Epithelial cell of alveolus of lung (primary cell): ENCODE results near the gene AVPR2. TPM values are rescaled to one million over a fixed set of nuclear protein-coding genes. Genes with fewer than 3 reads are reported as not detected.

ENCODE experiments used
- total RNA-seq: library from RNA; depleted of rRNA; stranded (reverse); fragments of >200 nt; gene quantifications from 2 replicates; pipeline ENCODE4 v1.2.1, GENCODE V29; 2015

The AVPR2 gene
- not detected in 2 replicates for total RNA-seq

DNA sequence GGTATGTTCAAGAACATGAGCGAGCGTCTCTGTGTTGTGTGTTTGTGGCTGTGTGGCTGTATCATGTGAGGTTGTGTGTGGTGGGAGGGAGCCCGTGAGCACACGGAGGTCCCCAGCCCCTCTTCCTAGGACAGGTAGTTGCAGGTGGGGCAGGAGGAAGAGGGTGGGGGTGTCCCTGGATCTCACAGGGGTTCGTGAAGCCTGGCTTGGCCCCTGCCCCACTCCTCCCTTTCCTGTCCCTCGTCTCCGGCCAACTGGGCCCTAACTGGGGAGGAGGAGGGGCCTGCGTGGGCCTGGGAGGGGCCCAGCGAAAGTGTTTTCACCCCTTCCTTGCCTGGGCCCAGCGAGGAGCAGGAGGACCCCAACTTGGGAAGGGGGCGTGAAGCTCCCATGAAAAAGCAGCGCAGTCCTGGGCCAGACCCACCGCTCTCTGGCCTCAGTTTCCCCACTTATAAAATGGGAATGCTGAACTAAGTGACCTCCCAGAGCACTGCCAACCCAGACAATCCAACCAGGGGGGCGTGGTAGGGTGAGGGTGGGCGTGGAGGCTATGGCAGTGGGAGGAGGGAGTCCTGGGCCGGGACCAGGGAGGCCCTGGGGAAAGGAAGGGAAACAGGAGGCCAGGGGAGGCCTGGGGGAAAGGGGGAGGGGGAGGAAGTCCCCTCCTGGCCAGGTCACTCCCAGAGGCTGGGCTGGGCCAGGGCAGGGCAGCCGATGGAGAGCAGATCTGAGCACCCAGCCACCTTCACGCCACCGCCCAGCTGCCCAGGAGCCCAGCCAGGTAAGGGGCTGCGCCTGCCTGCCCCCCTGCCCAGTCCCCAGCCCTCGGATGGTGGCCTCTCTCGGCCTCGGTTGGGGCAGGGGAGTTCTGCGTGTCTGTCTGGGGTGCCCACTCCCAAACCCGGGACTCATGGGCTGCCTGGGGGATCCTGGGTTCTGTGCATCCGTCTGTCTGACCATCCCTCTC, at the start of gene AVPR2:
Gene AVPR2, plus strand, starts transcription at position 683 of the 967 bp plus-strand sequence. CDS start 473 bp downstream, outside the sequence.

GRCh38 chrX:153885968-153886903, 18.2 kb upstream of the AVPR2 start, which contains the start of gene L1CAM:
Gene L1CAM (minus strand): TSS chrX:153886173. CDS start chrX:153875836, 10,337 bp downstream.

DNA sequence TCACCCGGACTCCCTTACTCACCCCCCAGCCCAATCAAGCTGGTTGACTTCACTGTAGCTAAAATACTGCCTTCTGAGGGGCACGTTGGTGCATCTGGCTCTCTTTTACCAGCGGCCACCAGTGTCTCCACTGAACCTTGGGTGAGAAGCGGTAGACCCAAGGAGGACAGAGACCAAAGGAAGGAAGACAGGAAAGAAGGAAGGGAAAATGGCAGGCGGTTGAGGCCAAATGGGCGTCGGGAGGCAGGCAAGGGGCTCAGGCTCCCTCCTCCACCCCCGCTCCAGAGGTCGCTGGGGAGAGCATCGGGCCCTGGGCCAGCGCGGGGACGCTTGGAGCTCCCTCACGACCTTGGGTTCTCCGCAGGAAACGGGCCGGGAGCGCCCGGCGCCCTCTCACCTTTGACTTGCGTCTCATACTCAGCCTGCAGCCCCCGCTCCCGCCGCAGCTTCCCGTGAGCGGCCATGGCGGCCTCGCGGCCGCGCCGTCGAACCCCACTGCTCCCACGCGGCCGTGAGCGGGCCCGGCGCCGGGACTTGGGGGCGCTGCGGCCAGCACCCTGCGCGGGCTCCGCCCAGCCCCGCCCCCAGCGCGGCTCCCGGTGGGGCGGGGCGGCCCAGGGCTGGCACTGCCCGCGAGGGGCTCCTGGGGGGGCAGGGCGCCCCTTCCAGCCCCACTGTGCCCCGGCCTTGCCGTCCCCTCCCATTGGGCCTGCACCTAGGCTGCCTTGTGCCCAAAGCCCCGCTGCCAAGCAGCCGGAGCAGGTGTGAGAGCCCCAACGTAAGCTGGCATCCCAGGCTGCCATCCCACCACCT, 21.5 kb downstream of the AVPR2 start, which contains the start of gene ARHGAP4:
Gene ARHGAP4, minus strand, starts transcription at position 526 of the 813 bp plus-strand sequence. Its CDS starts 62 bp downstream, at position 464.

DNA sequence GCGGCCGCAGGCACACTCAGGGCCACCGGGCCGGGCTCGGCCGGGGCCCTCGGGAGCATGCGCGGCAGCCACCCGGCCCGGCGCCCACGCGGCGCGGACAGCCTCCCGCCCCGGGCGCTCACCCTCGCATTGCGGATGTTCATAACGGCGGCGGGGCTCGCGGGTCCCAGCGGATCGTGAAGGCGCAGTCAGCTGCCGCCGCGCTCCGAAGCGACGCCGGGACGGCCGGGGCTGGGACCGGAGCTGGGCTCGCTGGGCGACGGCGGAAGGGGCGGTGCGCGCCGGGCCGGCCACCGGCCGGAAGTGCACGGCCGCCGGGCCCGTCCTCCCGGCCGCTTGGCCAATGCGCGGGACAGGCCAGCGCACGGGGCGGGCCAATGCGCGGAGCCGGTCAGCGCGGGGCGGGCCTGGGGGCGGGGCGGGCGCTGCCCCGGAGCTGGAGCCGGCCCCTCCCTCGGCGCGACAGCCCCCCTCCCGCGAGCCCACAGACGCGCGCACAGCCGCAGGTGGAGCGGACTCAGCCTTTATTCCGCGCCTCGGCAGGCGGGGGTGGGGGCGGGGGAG, 30.4 kb downstream of the AVPR2 start, which contains the start of gene NAA10:
Gene NAA10, minus strand, starts transcription at position 276 of the 564 bp plus-strand sequence. Its CDS starts 133 bp downstream, at position 143.

GRCh38 chrX:153944140-153944799, 39.8 kb downstream of the AVPR2 start, which contains the start of gene RENBP:
Gene RENBP (minus strand): TSS chrX:153944643. CDS start chrX:153944610, 33 bp downstream.

Other genes starting within 250 kb of the AVPR2 start
- 2.0 TPM in 1 of 2 replicates, not detected in the other for gene PNCK, start 230.9 kb upstream of the AVPR2 start, total RNA-seq
- 9.1 and 29.3 TPM in 2 replicates for gene SLC6A8, start 216.7 kb upstream of the AVPR2 start, total RNA-seq
- 76.3 and 111 TPM in 2 replicates for gene BCAP31, start 180.3 kb upstream of the AVPR2 start, total RNA-seq
- gene ABCD1, start 179.8 kb upstream of the AVPR2 start, total RNA-seq: 14.0 and 14.5 TPM in 2 replicates
- gene PLXNB3, start 140.4 kb upstream of the AVPR2 start, total RNA-seq: 1.4 and 4.2 TPM in 2 replicates
- gene SRPK3, start 123.6 kb upstream of the AVPR2 start, total RNA-seq: 0.13 and 0.24 TPM in 2 replicates
- gene IDH3G, start 110.3 kb upstream of the AVPR2 start, total RNA-seq: 84.3 and 112 TPM in 2 replicates
- gene SSR4, start 110.0 kb upstream of the AVPR2 start, total RNA-seq: 302 and 438 TPM in 2 replicates
- 0.39 and 0.48 TPM in 2 replicates for gene PDZD4, start 74.1 kb upstream of the AVPR2 start, total RNA-seq
- gene L1CAM, start 18.5 kb upstream of the AVPR2 start, total RNA-seq: 0.56 and 1.8 TPM in 2 replicates
- gene ARHGAP4, start 21.6 kb downstream of the AVPR2 start, total RNA-seq: 1.6 and 6.7 TPM in 2 replicates
- gene NAA10, start 30.4 kb downstream of the AVPR2 start, total RNA-seq: 81.6 and 104 TPM in 2 replicates
- 0.52 and 3.3 TPM in 2 replicates for gene RENBP, start 40.0 kb downstream of the AVPR2 start, total RNA-seq
- gene HCFC1, start 67.1 kb downstream of the AVPR2 start, total RNA-seq: 35.6 and 45.3 TPM in 2 replicates
- gene TMEM187, start 68.1 kb downstream of the AVPR2 start, total RNA-seq: 6.5 and 6.6 TPM in 2 replicates
- 57.1 and 89.2 TPM in 2 replicates for gene IRAK1, start 115.2 kb downstream of the AVPR2 start, total RNA-seq
- gene MECP2, start 193.0 kb downstream of the AVPR2 start, total RNA-seq: 21.2 and 24.4 TPM in 2 replicates
- gene OPN1LW, start 239.6 kb downstream of the AVPR2 start, total RNA-seq: not detected in 2 replicates